Uterus (tissue), 4 donors: ENCODE results near the gene SLC6A9. TPM values are rescaled to one million over a fixed set of nuclear protein-coding genes. Genes with fewer than 3 reads are reported as not detected.

Experiments used
- DNase-seq, 2 donors: peaks; one replicate each; pipeline ENCODE4 v3.0.0-alpha.2; 2019 to 2020
- H3K27ac ChIP-seq, 2 donors: fragments of 200-600 bp; sonication (generic); 1 replicate in 1 of 2; 2 replicates in 1 of 2; pipeline ENCODE4 v1.5.1; 2016 to 2018
- H3K27me3 ChIP-seq, 2 donors: fragments of 200-600 bp; sonication (generic); one replicate each; pipeline ENCODE4 v1.5.1; 2018 to 2019; ENCODE audit warnings: control low read depth in 1 of 2
- H3K36me3 ChIP-seq, 2 donors: fragments of 200-600 bp; sonication (generic); one replicate each; pipeline ENCODE4 v1.5.1; 2019; ENCODE audit warnings: control low read depth in 1 of 2
- H3K4me1 ChIP-seq, 2 donors: fragments of 200-600 bp; sonication (generic); one replicate each; pipeline ENCODE4 v1.5.1; 2018 to 2019; ENCODE audit warnings: control low read depth in 1 of 2
- H3K4me3 ChIP-seq, 2 donors: fragments of 200-600 bp; sonication (generic); 1 replicate in 1 of 2; 2 replicates in 1 of 2; pipeline ENCODE4 v1.5.1; 2018 to 2019; ENCODE audit warnings: mild to moderate bottlenecking in 1 of 2
- H3K9me3 ChIP-seq, 2 donors: fragments of 200-600 bp; sonication (generic); one replicate each; pipeline ENCODE4 v1.5.1; 2019; ENCODE audit warnings: control low read depth in 1 of 2
- CTCF ChIP-seq, 4 experiments: fragments of 200-600 bp in 2 of 4; fragments of 450-650 bp in 2 of 4; sonication (generic) in 2 of 4; IDR thresholded peaks; one replicate each; pipeline ENCODE4 v1.5.1; 2016 to 2019; ENCODE audit warnings: antibody characterized with exemption in 4 of 4, mild to moderate bottlenecking in 2 of 4, moderate library complexity in 1 of 4
- POLR2A ChIP-seq, 2 donors: fragments of 450-650 bp; IDR thresholded peaks; one replicate each; pipeline ENCODE4 v1.6.1; 2016; ENCODE audit warnings: antibody characterized with exemption in 2 of 2, mild to moderate bottlenecking in 1 of 2, moderate library complexity in 1 of 2
- intact Hi-C: fragments of 100-400 bp; cut with DNase I; formaldehyde crosslinking; loops from one replicate; pipeline ENCODE4 v1.15.1; 2023; ENCODE audit warnings: low total_unique reads
- total RNA-seq, 4 donors: library from RNA; depleted of rRNA in 3 of 4; stranded (reverse); fragments of >200 nt in 3 of 4; gene quantifications; one replicate each; pipeline versions ENCODE4 v1.1.0 to v1.2.4, GENCODE V29; 2014 to 2023
- donor health status: DM: yes; HTN: yes; CAD: no.

SLC6A9 gene
- total RNA-seq, 4 donors from 2014 or later: 4.6 to 30.9 (median 17.4) TPM

- peak; percentile 94 to 95 for DNase-seq
- H3K36me3 ChIP-seq: no peaks in the 10 kb centered on the region
- intact Hi-C loops: no loop called here
- TF ChIP-seq POLR2A (IDR thresholded peaks at IDR 0.05) (peak; percentile 88 to 96), CTCF (IDR thresholded peaks at IDR 0.05) (peak; percentile 30 to 63 (median 46))
- peak within 1 kb of the TSS; percentile 83 to 88 for H3K27ac ChIP-seq
- no peaks in the 10 kb centered on the region for H3K27me3 ChIP-seq
- peaks cover 4 to 15% of the 10 kb centered on the region in 2 donors for H3K4me1 ChIP-seq
- peak within 1 kb of the TSS; percentile 65 to 93 for H3K4me3 ChIP-seq
- no peaks in the 10 kb centered on the region for H3K9me3 ChIP-seq
Measured at GRCh38 chr1:43974443-43975248, 56.6 kb downstream of the SLC6A9 start, which contains the start of gene ATP6V0B. Gene ATP6V0B, plus strand, starts transcription at chr1:43974960. Its CDS starts 81 bp downstream, at chr1:43975041.

- intact Hi-C loops: no loop called here
- Histone ChIP-seq H3K36me3 (no peaks in the 10 kb centered on the region), H3K9me3 (no peaks in the 10 kb centered on the region), H3K4me3 (peak overlapping the region; percentile 65 to 93), H3K4me1 (peaks cover 4 to 15% of the 10 kb centered on the region in 2 donors), H3K27me3 (no peaks in the 10 kb centered on the region), H3K27ac (peak overlapping the region; percentile 83 to 88)
- no peak for DNase-seq
- TF ChIP-seq POLR2A (IDR thresholded peaks at IDR 0.05) (no peak), CTCF (IDR thresholded peaks at IDR 0.05) (no peak)
Measured at GRCh38 chr1:43973981-43974442, 57.2 kb downstream of the SLC6A9 start.

- Histone ChIP-seq H3K27me3 (no peaks in the 10 kb centered on the region), H3K4me3 (no peak overlapping the region), H3K27ac (no peak overlapping the region), H3K4me1 (peaks cover 4 to 15% of the 10 kb centered on the region in 2 donors), H3K36me3 (no peaks in the 10 kb centered on the region), H3K9me3 (no peaks in the 10 kb centered on the region)
- no peak for DNase-seq
- no peak for TF ChIP-seq POLR2A (IDR thresholded peaks at IDR 0.05)
- no peak for TF ChIP-seq CTCF (IDR thresholded peaks at IDR 0.05)
- intact Hi-C loops: no loop called here
Measured at GRCh38 chr1:43971336-43971980, 59.8 kb downstream of the SLC6A9 start.

GRCh38 chr1:43970911-43971310 lies 60.4 kb downstream of the SLC6A9 start:
- Histone ChIP-seq H3K9me3 (no peaks in the 10 kb centered on the region), H3K27ac (no peak overlapping the region), H3K36me3 (no peaks in the 10 kb centered on the region), H3K4me1 (peaks cover under 1 to 9% of the 10 kb centered on the region in 2 donors), H3K27me3 (no peaks in the 10 kb centered on the region), H3K4me3 (no peak overlapping the region)
- TF ChIP-seq POLR2A (IDR thresholded peaks at IDR 0.05) (no peak), CTCF (IDR thresholded peaks at IDR 0.05) (no peak)
- intact Hi-C loops: no loop called here
- no peak for DNase-seq

GRCh38 chr1:43970502-43970901 lies 60.8 kb downstream of the SLC6A9 start:
- Histone ChIP-seq H3K9me3 (no peaks in the 10 kb centered on the region), H3K4me3 (peak overlapping the region; percentile 71 to 88), H3K27me3 (no peaks in the 10 kb centered on the region), H3K4me1 (peaks cover 0 to 7% of the 10 kb centered on the region in 2 donors), H3K27ac (no peak overlapping the region), H3K36me3 (no peaks in the 10 kb centered on the region)
- TF ChIP-seq CTCF (IDR thresholded peaks at IDR 0.05) (no peak), POLR2A (IDR thresholded peaks at IDR 0.05) (no peak)
- no peak for DNase-seq
- intact Hi-C loops: no loop called here
